HG03439 (cell line): ENCODE measurements around the gene NHLRC3.
"Not testable (repeated sequence)": the region's sequence is repeated elsewhere in the genome, so short reads cannot be mapped to it uniquely, and the experiment has no call there.

Experiments
- ATAC-seq: cut with Tn5 transposase; IDR thresholded peaks from one replicate; pipeline ENCODE4 v1.9.1; 2021; ENCODE audit warnings: mild to moderate bottlenecking, moderate library complexity; ENCODE audit not compliant: unreplicated experiment

NHLRC3 gene

GRCh38 chr13:39037880-39038568 lies at the start of gene NHLRC3, which contains the start of gene PROSER1:
Gene NHLRC3, plus strand, starts transcription at chr13:39038456. Its CDS starts 184 bp downstream, at chr13:39038640.
Gene PROSER1, minus strand, starts transcription at chr13:39038089. Its CDS starts 847 bp downstream, at chr13:39037242.
- ATAC-seq: peak; percentile 81

- no peak for ATAC-seq
Measured at GRCh38 chr13:38990693-38991092, 47.6 kb upstream of the NHLRC3 start, which contains the start of gene STOML3. Gene STOML3, minus strand, starts transcription at chr13:38990831. Its CDS starts 110 bp downstream, at chr13:38990721.

- ATAC-seq: no peak
Measured at GRCh38 chr13:38993381-38993780, 44.9 kb upstream of the NHLRC3 start.

GRCh38 chr13:38998739-38999138 lies 39.5 kb upstream of the NHLRC3 start:
- ATAC-seq: no peak

GRCh38 chr13:39006371-39007111 lies 31.7 kb upstream of the NHLRC3 start:
- not testable (repeated sequence) for ATAC-seq

GRCh38 chr13:39012608-39013007 lies 25.6 kb upstream of the NHLRC3 start:
- ATAC-seq: no peak

GRCh38 chr13:39013462-39013861 lies 24.8 kb upstream of the NHLRC3 start:
- no peak for ATAC-seq

- ATAC-seq: peak; percentile 96
Measured at GRCh38 chr13:39016087-39016486, 22.2 kb upstream of the NHLRC3 start.

- ATAC-seq: peak; percentile 73
Measured at GRCh38 chr13:39016787-39017186, 21.5 kb upstream of the NHLRC3 start.

- ATAC-seq: no peak
Measured at GRCh38 chr13:39020853-39021462, 17.3 kb upstream of the NHLRC3 start.

- no peak for ATAC-seq
Measured at GRCh38 chr13:39023316-39023715, 14.9 kb upstream of the NHLRC3 start.

GRCh38 chr13:39023761-39024160 lies 14.5 kb upstream of the NHLRC3 start:
- ATAC-seq: no peak

- ATAC-seq: no peak
Measured at GRCh38 chr13:39025433-39025839, 12.8 kb upstream of the NHLRC3 start.

GRCh38 chr13:39032150-39032549 lies 6.1 kb upstream of the NHLRC3 start:
- ATAC-seq: no peak

GRCh38 chr13:39034085-39034484 lies 4.2 kb upstream of the NHLRC3 start:
- ATAC-seq: no peak

GRCh38 chr13:39035204-39035603 lies 3.1 kb upstream of the NHLRC3 start:
- ATAC-seq: no peak

GRCh38 chr13:39035799-39036198 lies 2.5 kb upstream of the NHLRC3 start:
- no peak for ATAC-seq

GRCh38 chr13:39036212-39036611 lies 2.0 kb upstream of the NHLRC3 start:
- ATAC-seq: no peak

GRCh38 chr13:39037410-39037879 lies 811 bp upstream of the NHLRC3 start:
- ATAC-seq: no peak

GRCh38 chr13:39038569-39039030 lies 344 bp downstream of the NHLRC3 start:
- ATAC-seq: peak; percentile 38

- no peak for ATAC-seq
Measured at GRCh38 chr13:39039041-39039440, 785 bp downstream of the NHLRC3 start.
